Activated CD4-positive, alpha-beta T cell treated with anti-CD3 and anti-CD28 coated beads, Interleukin-2, amount 50 U/mL, for 4 hours (primary cell): ENCODE data around the gene CKS1B.
"Not testable (repeated sequence)": the region's sequence is repeated elsewhere in the genome, so short reads cannot be mapped to it uniquely, and the experiment has no call there.

ENCODE experiments used
- DNase-seq, 2 experiments: peaks; one replicate each; pipeline ENCODE4 v3.0.0-alpha.2; 2020

Gene CKS1B

DNA sequence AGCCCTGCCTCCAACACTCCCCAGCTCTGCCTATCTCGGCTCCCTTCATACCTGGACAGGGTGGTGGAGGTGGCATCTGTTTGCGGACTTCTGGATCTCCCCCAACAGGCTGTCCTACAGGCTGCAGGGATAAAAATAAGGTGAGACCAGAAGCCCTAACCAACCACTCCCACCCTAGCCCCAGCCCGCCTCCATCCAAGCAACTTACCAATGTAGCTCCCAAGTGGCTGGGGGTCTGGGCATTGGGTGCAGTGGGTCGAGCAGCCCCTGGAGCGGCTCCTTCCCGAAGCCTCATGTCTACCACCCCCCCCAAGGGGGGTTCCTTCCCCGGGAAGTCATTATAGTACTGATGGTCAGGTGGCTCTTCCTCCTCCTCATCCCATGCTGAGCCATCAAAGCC is 8.4 kb upstream of the CKS1B start:
- DNase-seq = no peak

- DNase-seq = no peak
Observed at GRCh38 chr1:154967331-154967950, 7.0 kb upstream of the CKS1B start.

GRCh38 chr1:154968731-154969130 is 5.8 kb upstream of the CKS1B start:
- no peak for DNase-seq

DNA sequence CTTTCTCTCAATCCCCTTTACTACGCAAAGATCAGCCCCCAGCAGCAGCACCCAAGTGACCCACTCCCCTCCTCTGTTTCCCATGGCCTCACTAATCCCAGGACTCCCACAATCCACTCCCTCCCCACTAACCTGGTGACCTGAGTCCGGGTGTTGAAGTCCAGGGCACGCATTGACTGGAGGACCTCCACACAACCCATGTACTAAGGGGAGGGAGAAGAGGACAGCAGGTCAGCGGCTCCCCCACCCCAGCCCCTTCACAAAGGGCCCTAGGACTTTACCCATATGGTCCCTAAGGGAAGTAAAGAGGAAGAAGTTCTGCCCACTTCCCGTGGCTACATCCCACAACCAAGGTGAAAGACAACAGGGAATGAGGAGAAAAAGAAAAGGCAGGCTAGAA is 5.2 kb upstream of the CKS1B start:
- DNase-seq = no peak

GRCh38 chr1:154969860-154970452 is 4.5 kb upstream of the CKS1B start:
- no peak for DNase-seq

- DNase-seq = peak; percentile 24 to 33
Observed at GRCh38 chr1:154970631-154971340, 3.7 kb upstream of the CKS1B start, which contains the start of gene SHC1. Gene SHC1, minus strand, starts transcription at chr1:154970747. Its CDS starts 221 bp downstream, at chr1:154970526.

GRCh38 chr1:154971341-154971998 is 3.0 kb upstream of the CKS1B start:
- no peak for DNase-seq

GRCh38 chr1:154972213-154972516 is 2.3 kb upstream of the CKS1B start:
- DNase-seq = no peak

DNA sequence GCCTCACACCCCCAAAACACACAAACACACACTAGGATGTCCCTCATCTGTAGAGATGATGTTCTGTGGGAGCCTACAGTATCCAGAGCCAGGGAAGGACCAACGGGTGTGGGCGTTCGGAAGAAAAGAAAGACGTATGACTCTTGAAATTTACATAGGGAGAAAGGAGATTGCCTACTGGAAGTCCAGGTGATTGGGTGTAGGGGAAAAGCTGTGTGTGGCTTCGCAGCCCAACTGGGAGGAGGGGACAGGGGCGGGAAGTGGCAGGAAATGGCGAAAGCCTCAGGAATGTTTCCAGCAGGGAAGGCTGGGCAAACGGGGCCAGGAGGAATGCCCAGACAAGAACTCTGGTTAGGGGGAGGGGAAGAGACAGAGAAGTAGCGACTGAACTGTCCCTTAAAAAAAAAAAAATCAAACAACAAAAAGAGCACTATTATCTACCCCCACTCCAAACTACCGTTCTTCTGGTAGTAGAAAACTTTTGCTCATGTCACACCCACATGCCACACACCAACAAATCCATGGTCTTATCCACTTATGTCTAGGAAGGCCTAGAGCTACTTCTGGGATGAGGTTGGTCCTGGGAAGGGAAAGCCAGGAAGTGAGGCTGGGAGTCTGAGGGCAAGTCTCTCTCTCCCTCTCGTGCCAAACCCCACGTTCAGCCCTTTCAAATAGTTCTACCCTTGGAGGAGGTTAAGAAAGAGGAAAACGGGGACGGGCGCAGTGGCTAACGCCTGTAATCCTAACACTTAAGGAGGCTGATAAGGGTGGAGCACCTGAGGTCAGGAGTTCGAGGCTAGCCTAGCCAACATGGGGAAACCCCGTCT is 1.8 kb upstream of the CKS1B start:
- DNase-seq = no peak

- DNase-seq = peak; percentile 90 to 94
Observed at GRCh38 chr1:154973344-154974101, 958 bp upstream of the CKS1B start.

- peak; percentile 89 to 93 for DNase-seq
Observed at GRCh38 chr1:154974808-154975408, 427 bp downstream of the CKS1B start.

GRCh38 chr1:154975409-154976059 is 1.1 kb downstream of the CKS1B start:
- peak; percentile 42 to 47 for DNase-seq

- DNase-seq = not testable (repeated sequence)
Observed at GRCh38 chr1:154977762-154978161, 3.3 kb downstream of the CKS1B start.

- DNase-seq = no peak
Observed at GRCh38 chr1:154978360-154978759, 3.9 kb downstream of the CKS1B start.

DNA sequence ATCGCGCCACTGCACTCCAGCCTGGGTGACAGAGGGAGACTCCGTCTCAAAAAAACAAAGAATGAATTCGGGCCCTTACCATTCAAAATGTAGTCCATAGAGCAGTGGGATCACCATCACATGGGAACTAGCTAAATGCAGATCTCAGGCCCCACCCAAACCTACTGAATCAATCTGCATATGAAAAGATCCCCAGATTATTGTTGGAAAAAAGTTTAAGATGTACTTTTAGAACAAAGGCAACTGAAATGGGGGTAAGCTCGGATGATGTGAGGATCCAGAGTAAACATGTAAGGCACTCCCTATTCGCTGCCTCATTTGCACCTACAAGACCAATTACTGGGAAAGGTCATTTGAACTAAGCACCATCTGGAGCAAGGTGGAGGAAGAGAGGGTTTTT is 7.9 kb downstream of the CKS1B start:
- DNase-seq = no peak

- DNase-seq = peak; percentile 92 to 93
Observed at GRCh38 chr1:154982897-154983648, 8.6 kb downstream of the CKS1B start, which contains the start of gene FLAD1. Gene FLAD1, plus strand, starts transcription at chr1:154983344. Its CDS starts 351 bp downstream, at chr1:154983695.

DNA sequence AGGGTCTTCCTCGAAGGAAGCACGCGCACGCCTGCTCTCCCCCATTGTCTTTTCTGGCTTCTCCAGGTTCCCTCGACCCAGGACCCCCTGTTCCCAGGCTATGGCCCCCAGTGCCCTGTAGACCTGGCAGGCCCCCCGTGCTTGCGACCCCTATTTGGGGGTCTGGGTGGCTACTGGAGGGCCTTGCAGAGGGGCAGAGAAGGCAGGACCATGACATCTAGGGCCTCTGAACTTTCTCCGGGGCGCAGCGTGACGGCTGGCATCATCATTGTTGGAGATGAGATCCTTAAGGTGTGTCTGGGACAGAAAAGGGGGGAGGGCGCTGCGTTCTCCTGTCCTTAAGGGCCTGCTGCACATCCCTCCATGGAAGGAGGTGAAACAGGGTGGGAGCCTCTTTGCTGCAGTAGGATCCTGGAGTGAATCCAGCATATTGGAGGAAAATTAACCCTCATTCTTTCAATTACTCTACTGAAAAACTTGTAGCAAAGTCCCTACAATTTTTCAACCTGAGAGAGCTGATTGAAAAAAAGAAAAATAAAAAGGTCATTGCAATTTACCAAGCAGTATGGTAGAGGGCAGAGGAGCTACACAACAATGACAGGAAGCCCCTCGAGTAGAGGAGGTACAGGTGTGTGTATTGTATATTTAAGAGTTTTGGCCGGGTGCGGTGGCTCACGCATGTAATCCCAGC is 9.4 kb downstream of the CKS1B start:
- DNase-seq = no peak

GRCh38 chr1:154986736-154987135 is 12.3 kb downstream of the CKS1B start:
- not testable (repeated sequence) for DNase-seq

- DNase-seq = no peak
Observed at GRCh38 chr1:154987326-154987725, 12.8 kb downstream of the CKS1B start.
